ENCODE measurements around the gene LRRC37A.
"Not testable (repeated sequence)": the region's sequence is repeated elsewhere in the genome, so short reads cannot be mapped to it uniquely, and the experiment has no call there.

Gene LRRC37A

DNA sequence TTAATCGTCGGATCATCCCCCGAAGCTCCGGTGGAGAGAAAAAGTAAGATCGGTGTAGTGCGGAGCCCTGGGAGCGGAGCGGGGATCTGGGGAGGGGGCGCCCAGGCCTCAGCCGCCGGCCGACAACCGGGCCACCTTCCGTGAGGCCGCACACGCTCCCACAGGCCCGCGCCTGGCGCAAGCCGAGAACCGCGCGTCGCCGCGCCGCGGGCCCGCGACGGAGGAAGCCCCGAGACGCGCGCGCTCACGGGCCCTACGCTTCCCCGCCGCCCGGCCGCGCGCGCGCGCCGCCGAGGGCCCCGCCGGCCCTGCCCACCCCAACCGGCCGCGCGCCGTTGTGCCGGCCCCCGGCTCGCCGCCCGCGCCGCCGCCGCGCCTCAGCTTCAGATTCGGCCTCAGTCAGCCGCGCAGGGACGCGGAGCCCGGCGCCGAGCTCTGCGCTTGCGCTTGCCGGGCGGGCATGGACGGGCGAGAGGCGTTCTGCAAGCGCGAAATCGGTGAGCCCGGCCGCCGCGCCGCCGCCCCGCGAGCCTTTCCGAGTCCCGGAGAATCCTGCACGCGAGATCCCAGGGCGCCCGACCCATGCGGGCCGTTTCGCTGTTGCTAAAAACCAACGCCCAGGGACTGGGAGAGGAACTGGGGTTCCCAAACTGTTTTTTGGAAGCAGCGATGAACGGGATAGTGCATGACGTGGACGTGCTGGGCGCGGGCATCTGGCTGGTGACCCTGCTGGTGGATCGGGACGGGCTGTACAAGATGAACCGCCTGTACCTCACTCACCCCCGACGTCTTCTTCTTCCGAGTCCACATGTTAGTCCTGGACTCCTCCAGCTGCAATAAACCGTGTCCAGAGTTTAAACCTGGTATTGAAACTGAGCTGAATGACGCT, 28.0 kb upstream of the LRRC37A start:
- Histone ChIP-seq H3K27ac (ENCODE audit: low read depth, low read length) (peak overlapping the region; percentile 84), H3K4me3 (ENCODE audit: low read depth in 1 of 5, low read length in 5 of 5) (peak overlapping the region; percentile 63 to 88 (median 87)), H3K4me1 (ENCODE audit: control insufficient read depth in 5 of 5, insufficient read depth in 5 of 5, low read length in 5 of 5) (peaks cover 0 to 19% (median 16%) of the 10 kb centered on the region in 5 donors), H3K9ac (ENCODE audit: low read length in 5 of 5) (peak overlapping the region; percentile 62 to 92 (median 82)), H3K27me3 (ENCODE audit: control insufficient read depth in 5 of 5, insufficient read depth in 4 of 5, low read length in 5 of 5) (no peaks in the 10 kb centered on the region), H3K36me3 (ENCODE audit: control insufficient read depth in 5 of 5, insufficient read depth in 5 of 5, low read length in 5 of 5) (no peaks in the 10 kb centered on the region), H3K9me3 (ENCODE audit: control insufficient read depth in 5 of 5, low read length in 5 of 5) (no peaks in the 10 kb centered on the region)

DNA sequence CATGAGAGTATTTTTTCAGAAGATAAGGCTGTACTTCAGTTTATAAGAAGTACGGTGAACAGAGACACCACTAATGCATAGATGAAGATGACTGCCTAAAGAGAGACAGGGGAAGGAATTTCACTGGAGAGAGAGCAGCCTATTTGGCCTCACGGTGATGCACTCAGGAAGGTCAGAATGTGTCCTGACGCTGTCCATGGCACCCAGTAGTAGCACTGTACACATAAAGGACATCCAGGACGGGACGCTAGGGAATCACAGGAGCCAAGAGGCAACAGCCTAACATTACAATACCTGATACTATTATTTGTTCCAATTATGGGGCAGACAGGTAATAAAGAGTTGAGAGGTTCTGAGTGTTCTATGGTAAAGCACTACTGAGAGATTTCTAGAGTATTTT, 24.9 kb upstream of the LRRC37A start:
- Histone ChIP-seq H3K36me3 (ENCODE audit: control insufficient read depth in 5 of 5, insufficient read depth in 5 of 5, low read length in 5 of 5) (no peaks in the 10 kb centered on the region), H3K27ac (ENCODE audit: low read depth, low read length) (no peak overlapping the region), H3K9ac (ENCODE audit: low read length in 5 of 5) (no peak overlapping the region), H3K4me1 (ENCODE audit: control insufficient read depth in 5 of 5, insufficient read depth in 5 of 5, low read length in 5 of 5) (peaks cover 0 to 19% (median 16%) of the 10 kb centered on the region in 5 donors), H3K27me3 (ENCODE audit: control insufficient read depth in 5 of 5, insufficient read depth in 4 of 5, low read length in 5 of 5) (no peaks in the 10 kb centered on the region), H3K9me3 (ENCODE audit: control insufficient read depth in 5 of 5, low read length in 5 of 5) (no peaks in the 10 kb centered on the region), H3K4me3 (ENCODE audit: low read depth in 1 of 5, low read length in 5 of 5) (no peak overlapping the region)

DNA sequence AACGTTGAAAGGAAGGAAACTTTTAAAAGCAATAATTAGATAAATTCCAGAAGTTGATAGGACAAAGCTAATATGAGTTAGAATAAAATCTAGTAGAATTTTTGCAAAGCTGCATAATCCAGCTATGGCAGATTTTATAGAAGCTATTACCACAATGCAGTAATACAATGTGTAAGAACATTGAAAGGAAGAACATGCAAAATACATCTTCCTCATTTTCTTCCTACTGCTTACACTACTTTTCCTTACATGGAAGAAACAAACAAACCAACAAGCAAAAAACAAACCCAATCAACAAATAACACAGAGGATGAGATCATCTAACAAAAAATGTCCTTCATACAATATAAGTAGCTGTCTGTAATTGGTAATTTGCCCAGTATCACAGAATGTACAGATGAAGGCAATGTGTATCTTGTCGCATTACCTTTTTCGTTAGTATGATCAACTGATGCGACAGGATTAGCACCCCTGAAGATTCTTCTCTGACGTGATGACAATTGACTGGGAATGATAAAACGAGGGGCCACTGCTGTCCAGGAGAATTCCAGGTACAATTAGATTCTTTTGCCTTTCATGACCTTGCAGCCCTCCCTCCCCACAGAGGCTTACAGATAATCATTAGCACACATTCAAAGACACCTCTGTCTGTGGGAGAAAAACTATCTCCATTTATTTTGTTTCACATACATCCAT, 21.2 kb upstream of the LRRC37A start:
- no peak overlapping the region for H3K27ac ChIP-seq (ENCODE audit: low read depth, low read length)

GRCh38 chr17:46274238-46274637, 20.7 kb upstream of the LRRC37A start:
- Histone ChIP-seq H3K9me3 (ENCODE audit: control insufficient read depth in 5 of 5, low read length in 5 of 5) (no peaks in the 10 kb centered on the region), H3K4me3 (ENCODE audit: low read depth in 1 of 5, low read length in 5 of 5) (no peak overlapping the region), H3K27me3 (ENCODE audit: control insufficient read depth in 5 of 5, insufficient read depth in 4 of 5, low read length in 5 of 5) (no peaks in the 10 kb centered on the region), H3K4me1 (ENCODE audit: control insufficient read depth in 5 of 5, insufficient read depth in 5 of 5, low read length in 5 of 5) (no peaks in the 10 kb centered on the region), H3K9ac (ENCODE audit: low read length in 5 of 5) (no peak overlapping the region), H3K36me3 (ENCODE audit: control insufficient read depth in 5 of 5, insufficient read depth in 5 of 5, low read length in 5 of 5) (no peaks in the 10 kb centered on the region), H3K27ac (ENCODE audit: low read depth, low read length) (no peak overlapping the region)

More for the DNA sequence above, 21.2 kb upstream of the LRRC37A start:
- Histone ChIP-seq H3K27me3 (ENCODE audit: control insufficient read depth in 5 of 5, insufficient read depth in 4 of 5, low read length in 5 of 5) (no peaks in the 10 kb centered on the region), H3K9ac (ENCODE audit: low read length in 5 of 5) (no peak overlapping the region), H3K36me3 (ENCODE audit: control insufficient read depth in 5 of 5, insufficient read depth in 5 of 5, low read length in 5 of 5) (no peaks in the 10 kb centered on the region), H3K4me1 (ENCODE audit: control insufficient read depth in 5 of 5, insufficient read depth in 5 of 5, low read length in 5 of 5) (no peaks in the 10 kb centered on the region), H3K9me3 (ENCODE audit: control insufficient read depth in 5 of 5, low read length in 5 of 5) (no peaks in the 10 kb centered on the region), H3K4me3 (ENCODE audit: low read depth in 1 of 5, low read length in 5 of 5) (no peak overlapping the region)

DNA sequence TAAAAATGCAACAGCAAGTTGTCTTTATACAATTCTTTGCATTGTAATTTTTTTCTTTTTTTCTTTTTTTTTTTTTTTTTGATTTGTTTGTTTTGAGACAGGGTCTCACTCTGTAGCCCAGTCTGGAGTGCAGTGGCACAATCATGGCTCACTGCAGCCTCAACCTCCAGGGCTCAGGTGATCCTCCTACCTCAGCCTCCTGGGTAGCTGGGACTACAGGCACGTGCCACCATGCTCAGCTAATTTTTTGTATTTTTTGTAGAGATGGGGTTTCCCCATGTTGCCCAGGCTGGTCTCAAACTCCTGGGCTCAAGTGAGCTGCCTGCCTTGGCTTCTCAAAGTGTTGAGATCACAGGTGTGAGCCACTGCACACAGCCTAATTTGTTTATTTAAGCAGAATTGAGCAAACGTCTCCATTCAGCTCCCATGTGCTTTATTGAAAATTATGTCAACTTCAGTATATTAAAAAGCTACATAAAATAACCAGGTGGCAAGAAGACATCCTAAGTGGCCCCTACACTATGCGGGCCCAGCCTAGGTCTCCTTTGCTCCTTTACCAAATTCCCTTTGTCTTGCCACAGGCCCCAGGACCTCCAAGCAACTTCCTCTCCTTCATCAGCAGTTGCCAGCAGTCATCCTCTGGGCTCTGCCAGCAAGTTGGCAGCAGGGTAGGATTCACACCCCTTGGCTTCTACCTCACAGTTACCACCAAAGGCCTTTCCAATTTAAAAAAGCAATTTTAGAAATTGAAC, 18.0 kb upstream of the LRRC37A start:
- not testable (repeated sequence) for H3K9me3 ChIP-seq (ENCODE audit: control insufficient read depth in 5 of 5, low read length in 5 of 5); H3K36me3 ChIP-seq (ENCODE audit: control insufficient read depth in 5 of 5, insufficient read depth in 5 of 5, low read length in 5 of 5); H3K9ac ChIP-seq (ENCODE audit: low read length in 5 of 5); H3K4me1 ChIP-seq (ENCODE audit: control insufficient read depth in 5 of 5, insufficient read depth in 5 of 5, low read length in 5 of 5); H3K4me3 ChIP-seq (ENCODE audit: low read depth in 1 of 5, low read length in 5 of 5); H3K27ac ChIP-seq (ENCODE audit: low read depth, low read length); H3K27me3 ChIP-seq (ENCODE audit: control insufficient read depth in 5 of 5, insufficient read depth in 4 of 5, low read length in 5 of 5)

- not testable (repeated sequence) for H3K27ac ChIP-seq (ENCODE audit: low read depth, low read length); H3K4me3 ChIP-seq (ENCODE audit: low read depth in 1 of 5, low read length in 5 of 5); H3K9ac ChIP-seq (ENCODE audit: low read length in 5 of 5); H3K9me3 ChIP-seq (ENCODE audit: control insufficient read depth in 5 of 5, low read length in 5 of 5); H3K27me3 ChIP-seq (ENCODE audit: control insufficient read depth in 5 of 5, insufficient read depth in 4 of 5, low read length in 5 of 5); H3K36me3 ChIP-seq (ENCODE audit: control insufficient read depth in 5 of 5, insufficient read depth in 5 of 5, low read length in 5 of 5); H3K4me1 ChIP-seq (ENCODE audit: control insufficient read depth in 5 of 5, insufficient read depth in 5 of 5, low read length in 5 of 5)
Observed at GRCh38 chr17:46281336-46281735, 13.6 kb upstream of the LRRC37A start.

GRCh38 chr17:46282635-46283034, 12.3 kb upstream of the LRRC37A start:
- not testable (repeated sequence) for H3K27me3 ChIP-seq (ENCODE audit: control insufficient read depth in 5 of 5, insufficient read depth in 4 of 5, low read length in 5 of 5); H3K9ac ChIP-seq (ENCODE audit: low read length in 5 of 5); H3K4me1 ChIP-seq (ENCODE audit: control insufficient read depth in 5 of 5, insufficient read depth in 5 of 5, low read length in 5 of 5); H3K4me3 ChIP-seq (ENCODE audit: low read depth in 1 of 5, low read length in 5 of 5); H3K36me3 ChIP-seq (ENCODE audit: control insufficient read depth in 5 of 5, insufficient read depth in 5 of 5, low read length in 5 of 5); H3K27ac ChIP-seq (ENCODE audit: low read depth, low read length); H3K9me3 ChIP-seq (ENCODE audit: control insufficient read depth in 5 of 5, low read length in 5 of 5)

- not testable (repeated sequence) for H3K36me3 ChIP-seq (ENCODE audit: control insufficient read depth in 5 of 5, insufficient read depth in 5 of 5, low read length in 5 of 5); H3K27ac ChIP-seq (ENCODE audit: low read depth, low read length)
Observed at GRCh38 chr17:46284467-46284866, 10.5 kb upstream of the LRRC37A start.

DNA sequence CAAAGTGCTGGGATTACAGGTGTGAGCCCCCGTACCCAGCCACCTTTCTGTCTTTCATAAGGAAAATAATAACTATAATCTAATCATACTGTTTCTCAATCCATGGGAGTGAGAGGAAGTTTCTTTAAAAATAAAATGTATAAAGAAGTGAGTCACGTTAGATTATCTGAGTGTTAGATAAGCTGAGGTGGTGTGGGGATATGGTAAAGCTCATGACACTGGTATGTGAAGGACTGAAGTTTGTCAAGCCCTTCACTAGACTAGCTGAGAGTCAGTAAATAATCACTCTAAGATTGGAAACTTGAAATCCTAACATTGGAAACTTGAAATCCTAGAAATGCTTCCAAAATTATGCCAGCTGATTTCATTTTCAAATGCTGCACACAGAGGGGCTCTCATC, 9.4 kb upstream of the LRRC37A start:
- not testable (repeated sequence) for H3K27ac ChIP-seq (ENCODE audit: low read depth, low read length); H3K9ac ChIP-seq (ENCODE audit: low read length in 5 of 5)

More at GRCh38 chr17:46284467-46284866, 10.5 kb upstream of the LRRC37A start:
- not testable (repeated sequence) for H3K9me3 ChIP-seq (ENCODE audit: control insufficient read depth in 5 of 5, low read length in 5 of 5); H3K4me3 ChIP-seq (ENCODE audit: low read depth in 1 of 5, low read length in 5 of 5); H3K4me1 ChIP-seq (ENCODE audit: control insufficient read depth in 5 of 5, insufficient read depth in 5 of 5, low read length in 5 of 5); H3K9ac ChIP-seq (ENCODE audit: low read length in 5 of 5); H3K27me3 ChIP-seq (ENCODE audit: control insufficient read depth in 5 of 5, insufficient read depth in 4 of 5, low read length in 5 of 5)

GRCh38 chr17:46286764-46287221, 8.1 kb upstream of the LRRC37A start:
- not testable (repeated sequence) for H3K4me1 ChIP-seq (ENCODE audit: control insufficient read depth in 5 of 5, insufficient read depth in 5 of 5, low read length in 5 of 5); H3K27me3 ChIP-seq (ENCODE audit: control insufficient read depth in 5 of 5, insufficient read depth in 4 of 5, low read length in 5 of 5); H3K4me3 ChIP-seq (ENCODE audit: low read depth in 1 of 5, low read length in 5 of 5); H3K9me3 ChIP-seq (ENCODE audit: control insufficient read depth in 5 of 5, low read length in 5 of 5); H3K27ac ChIP-seq (ENCODE audit: low read depth, low read length); H3K9ac ChIP-seq (ENCODE audit: low read length in 5 of 5); H3K36me3 ChIP-seq (ENCODE audit: control insufficient read depth in 5 of 5, insufficient read depth in 5 of 5, low read length in 5 of 5)

More for the DNA sequence above, 9.4 kb upstream of the LRRC37A start:
- not testable (repeated sequence) for H3K27me3 ChIP-seq (ENCODE audit: control insufficient read depth in 5 of 5, insufficient read depth in 4 of 5, low read length in 5 of 5); H3K9me3 ChIP-seq (ENCODE audit: control insufficient read depth in 5 of 5, low read length in 5 of 5); H3K36me3 ChIP-seq (ENCODE audit: control insufficient read depth in 5 of 5, insufficient read depth in 5 of 5, low read length in 5 of 5); H3K4me3 ChIP-seq (ENCODE audit: low read depth in 1 of 5, low read length in 5 of 5); H3K4me1 ChIP-seq (ENCODE audit: control insufficient read depth in 5 of 5, insufficient read depth in 5 of 5, low read length in 5 of 5)
